Measurements from ENCODE around the gene MRNIP.

DNA sequence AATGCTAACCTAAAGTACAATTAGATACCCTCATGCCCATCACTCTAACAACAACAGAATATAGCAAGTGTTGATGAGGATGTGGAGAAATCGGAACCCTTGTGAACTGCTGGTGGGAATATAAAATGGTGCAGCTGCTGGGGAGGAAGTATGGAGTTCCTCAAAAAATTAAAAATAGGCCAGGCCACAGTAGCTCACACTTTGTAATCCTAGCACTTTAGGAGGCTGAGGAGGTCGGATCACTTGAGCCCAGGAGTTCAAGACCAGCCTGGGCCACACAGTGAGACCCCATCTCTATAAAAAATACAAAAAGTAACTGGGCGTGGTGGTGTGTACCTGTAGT lies 18.0 kb upstream of the MRNIP start:
- TF ChIP-seq, protein P1, sequence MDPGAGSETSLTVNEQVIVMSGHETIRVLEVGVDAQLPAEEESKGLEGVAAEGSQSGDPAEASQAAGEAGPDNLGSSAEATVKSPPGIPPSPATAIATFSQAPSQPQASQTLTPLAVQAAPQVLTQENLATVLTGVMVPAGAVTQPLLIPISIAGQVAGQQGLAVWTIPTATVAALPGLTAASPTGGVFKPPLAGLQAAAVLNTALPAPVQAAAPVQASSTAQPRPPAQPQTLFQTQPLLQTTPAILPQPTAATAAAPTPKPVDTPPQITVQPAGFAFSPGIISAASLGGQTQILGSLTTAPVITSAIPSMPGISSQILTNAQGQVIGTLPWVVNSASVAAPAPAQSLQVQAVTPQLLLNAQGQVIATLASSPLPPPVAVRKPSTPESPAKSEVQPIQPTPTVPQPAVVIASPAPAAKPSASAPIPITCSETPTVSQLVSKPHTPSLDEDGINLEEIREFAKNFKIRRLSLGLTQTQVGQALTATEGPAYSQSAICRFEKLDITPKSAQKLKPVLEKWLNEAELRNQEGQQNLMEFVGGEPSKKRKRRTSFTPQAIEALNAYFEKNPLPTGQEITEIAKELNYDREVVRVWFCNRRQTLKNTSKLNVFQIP (CRISPR knock-in tag; IDR thresholded peaks at IDR 0.05; ENCODE audit: borderline replicate concordance, low read depth): no peak
- TF ChIP-seq RARB (CRISPR knock-in tag; IDR thresholded peaks at IDR 0.05) (no peak), ZNF8 (CRISPR knock-in tag; IDR thresholded peaks at IDR 0.05) (no peak), ZC3H10 (CRISPR knock-in tag; IDR thresholded peaks at IDR 0.05) (no peak), ESRRG (CRISPR knock-in tag; IDR thresholded peaks at IDR 0.05) (no peak), ISL1 (CRISPR knock-in tag; IDR thresholded peaks at IDR 0.05) (no peak), ARNTL (CRISPR knock-in tag; IDR thresholded peaks at IDR 0.05; ENCODE audit: borderline replicate concordance, low read depth) (no peak), TCF4 (CRISPR knock-in tag; IDR thresholded peaks at IDR 0.05; ENCODE audit: borderline replicate concordance) (no peak)
- TF ChIP-seq, protein P2, sequence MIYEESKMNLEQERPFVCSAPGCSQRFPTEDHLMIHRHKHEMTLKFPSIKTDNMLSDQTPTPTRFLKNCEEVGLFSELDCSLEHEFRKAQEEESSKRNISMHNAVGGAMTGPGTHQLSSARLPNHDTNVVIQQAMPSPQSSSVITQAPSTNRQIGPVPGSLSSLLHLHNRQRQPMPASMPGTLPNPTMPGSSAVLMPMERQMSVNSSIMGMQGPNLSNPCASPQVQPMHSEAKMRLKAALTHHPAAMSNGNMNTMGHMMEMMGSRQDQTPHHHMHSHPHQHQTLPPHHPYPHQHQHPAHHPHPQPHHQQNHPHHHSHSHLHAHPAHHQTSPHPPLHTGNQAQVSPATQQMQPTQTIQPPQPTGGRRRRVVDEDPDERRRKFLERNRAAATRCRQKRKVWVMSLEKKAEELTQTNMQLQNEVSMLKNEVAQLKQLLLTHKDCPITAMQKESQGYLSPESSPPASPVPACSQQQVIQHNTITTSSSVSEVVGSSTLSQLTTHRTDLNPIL (CRISPR knock-in tag; IDR thresholded peaks at IDR 0.05; ENCODE audit: low read depth): no peak
- TF ChIP-seq, protein P3, sequence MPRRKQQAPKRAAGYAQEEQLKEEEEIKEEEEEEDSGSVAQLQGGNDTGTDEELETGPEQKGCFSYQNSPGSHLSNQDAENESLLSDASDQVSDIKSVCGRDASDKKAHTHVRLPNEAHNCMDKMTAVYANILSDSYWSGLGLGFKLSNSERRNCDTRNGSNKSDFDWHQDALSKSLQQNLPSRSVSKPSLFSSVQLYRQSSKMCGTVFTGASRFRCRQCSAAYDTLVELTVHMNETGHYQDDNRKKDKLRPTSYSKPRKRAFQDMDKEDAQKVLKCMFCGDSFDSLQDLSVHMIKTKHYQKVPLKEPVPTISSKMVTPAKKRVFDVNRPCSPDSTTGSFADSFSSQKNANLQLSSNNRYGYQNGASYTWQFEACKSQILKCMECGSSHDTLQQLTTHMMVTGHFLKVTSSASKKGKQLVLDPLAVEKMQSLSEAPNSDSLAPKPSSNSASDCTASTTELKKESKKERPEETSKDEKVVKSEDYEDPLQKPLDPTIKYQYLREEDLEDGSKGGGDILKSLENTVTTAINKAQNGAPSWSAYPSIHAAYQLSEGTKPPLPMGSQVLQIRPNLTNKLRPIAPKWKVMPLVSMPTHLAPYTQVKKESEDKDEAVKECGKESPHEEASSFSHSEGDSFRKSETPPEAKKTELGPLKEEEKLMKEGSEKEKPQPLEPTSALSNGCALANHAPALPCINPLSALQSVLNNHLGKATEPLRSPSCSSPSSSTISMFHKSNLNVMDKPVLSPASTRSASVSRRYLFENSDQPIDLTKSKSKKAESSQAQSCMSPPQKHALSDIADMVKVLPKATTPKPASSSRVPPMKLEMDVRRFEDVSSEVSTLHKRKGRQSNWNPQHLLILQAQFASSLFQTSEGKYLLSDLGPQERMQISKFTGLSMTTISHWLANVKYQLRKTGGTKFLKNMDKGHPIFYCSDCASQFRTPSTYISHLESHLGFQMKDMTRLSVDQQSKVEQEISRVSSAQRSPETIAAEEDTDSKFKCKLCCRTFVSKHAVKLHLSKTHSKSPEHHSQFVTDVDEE (CRISPR knock-in tag; IDR thresholded peaks at IDR 0.05): no peak
